SK-N-SH treated with all-trans-retinoic acid at 6 μM for 48 hours (cell line): ENCODE results near the gene NAT8.
"Not testable (repeated sequence)": the region's sequence is repeated elsewhere in the genome, so short reads cannot be mapped to it uniquely, and the experiment has no call there.

Experiments used
- ATAC-seq: fragments of 200-7000 bp; cut with Tn5 transposase; 3 replicates; pipeline ENCODE4 v1.9.1; 2020; ENCODE audit warnings: mild to moderate bottlenecking, moderate library complexity
- BACH2 ChIP-seq: fragments of 250-450 bp; sonication (Bioruptor Pico); IDR thresholded peaks from 2 replicates; pipeline ENCODE4 v1.9.0; 2021; ENCODE audit warnings: mild to moderate bottlenecking, borderline replicate concordance
- ESRRG ChIP-seq: fragments of 250-450 bp; sonication (Bioruptor Pico); IDR thresholded peaks from 2 replicates; pipeline ENCODE4 v1.6.1; 2021; ENCODE audit warnings: mild to moderate bottlenecking
- ISL1 ChIP-seq: fragments of 250-450 bp; sonication (Bioruptor Pico); IDR thresholded peaks from 2 replicates; pipeline ENCODE4 v2.1.2; 2022; ENCODE audit warnings: mild to moderate bottlenecking, moderate library complexity
- RARB ChIP-seq: fragments of 250-450 bp; sonication (Bioruptor Pico); IDR thresholded peaks from 2 replicates; pipeline ENCODE4 v1.8.0; 2021; ENCODE audit warnings: mild to moderate bottlenecking, moderate library complexity
- SNAI2 ChIP-seq: fragments of 250-450 bp; sonication (Bioruptor Pico); IDR thresholded peaks from 2 replicates; pipeline ENCODE4 v1.5.0; 2020; ENCODE audit warnings: mild to moderate bottlenecking, moderate library complexity
- TCF4 ChIP-seq: fragments of 250-450 bp; sonication (Bioruptor Pico); IDR thresholded peaks from 2 replicates; pipeline ENCODE4 v1.8.0; 2021; ENCODE audit warnings: mild to moderate bottlenecking, moderate library complexity, borderline replicate concordance
- ZC3H10 ChIP-seq: fragments of 250-450 bp; sonication (Bioruptor Pico); IDR thresholded peaks from 2 replicates; pipeline ENCODE4 v1.5.1; 2021; ENCODE audit warnings: mild to moderate bottlenecking, moderate library complexity
- ZFP30 ChIP-seq: fragments of 450-650 bp; formaldehyde crosslinking; IDR thresholded peaks from 2 replicates; pipeline ENCODE4 v1.5.0; 2022; ENCODE audit warnings: mild to moderate bottlenecking, moderate library complexity
- ZNF8 ChIP-seq: fragments of 450-650 bp; formaldehyde crosslinking; IDR thresholded peaks from 2 replicates; pipeline ENCODE4 v1.5.0; 2020; ENCODE audit warnings: mild to moderate bottlenecking, moderate library complexity
- TF ChIP-seq, protein P1 (sequence below): fragments of 250-450 bp; sonication (Bioruptor Pico); IDR thresholded peaks from 2 replicates; pipeline ENCODE4 v1.5.0; 2020; ENCODE audit warnings: mild to moderate bottlenecking, moderate library complexity
- TF ChIP-seq, protein P2 (sequence below): fragments of 250-450 bp; sonication (Bioruptor Pico); IDR thresholded peaks from 2 replicates; pipeline ENCODE4 v1.5.1; 2020; ENCODE audit warnings: low read depth, mild to moderate bottlenecking, moderate library complexity
- TF ChIP-seq, protein P3 (sequence below): fragments of 250-450 bp; sonication (Bioruptor Pico); IDR thresholded peaks from 2 replicates; pipeline ENCODE4 v1.5.1; 2021; ENCODE audit warnings: mild to moderate bottlenecking, moderate library complexity
- TF ChIP-seq, protein P4 (sequence below): fragments of 250-450 bp; sonication (Bioruptor Pico); IDR thresholded peaks from 2 replicates; pipeline ENCODE4 v1.8.0; 2020; ENCODE audit warnings: mild to moderate bottlenecking, moderate library complexity, borderline replicate concordance

The NAT8 gene

DNA sequence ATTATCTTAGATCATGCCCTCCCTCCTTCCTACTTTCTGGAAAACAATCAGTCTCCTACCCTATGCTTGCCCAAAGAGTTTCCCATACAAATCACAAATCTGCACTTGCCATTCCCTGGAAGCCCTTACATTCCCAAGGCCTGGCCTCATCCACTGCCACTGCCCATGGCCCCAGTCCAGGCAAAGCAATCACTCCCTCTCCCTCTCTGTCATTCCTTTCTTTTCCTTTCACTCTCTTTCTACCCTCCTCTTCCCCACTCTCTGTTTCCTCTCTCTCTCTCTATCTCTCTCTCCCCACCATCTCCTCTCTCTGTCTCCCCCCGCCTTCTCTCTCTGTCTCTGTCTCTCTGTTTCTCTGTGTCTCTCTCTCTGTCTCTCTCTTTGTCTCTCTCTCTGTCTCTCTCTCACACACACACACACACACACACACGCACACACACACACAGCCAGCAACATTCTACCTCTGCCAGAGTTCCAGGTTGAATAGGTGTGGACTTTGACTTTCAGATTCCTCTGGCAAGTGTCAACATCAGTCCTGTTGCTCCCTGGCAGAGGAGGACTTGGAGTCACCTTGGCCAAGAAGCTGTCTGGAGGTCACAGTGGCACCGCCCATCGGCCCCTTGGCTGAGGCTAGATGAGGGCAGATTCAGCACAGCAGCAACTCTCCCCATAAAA lies 43.7 kb upstream of the NAT8 start (continued):
- TF ChIP-seq, protein P1, sequence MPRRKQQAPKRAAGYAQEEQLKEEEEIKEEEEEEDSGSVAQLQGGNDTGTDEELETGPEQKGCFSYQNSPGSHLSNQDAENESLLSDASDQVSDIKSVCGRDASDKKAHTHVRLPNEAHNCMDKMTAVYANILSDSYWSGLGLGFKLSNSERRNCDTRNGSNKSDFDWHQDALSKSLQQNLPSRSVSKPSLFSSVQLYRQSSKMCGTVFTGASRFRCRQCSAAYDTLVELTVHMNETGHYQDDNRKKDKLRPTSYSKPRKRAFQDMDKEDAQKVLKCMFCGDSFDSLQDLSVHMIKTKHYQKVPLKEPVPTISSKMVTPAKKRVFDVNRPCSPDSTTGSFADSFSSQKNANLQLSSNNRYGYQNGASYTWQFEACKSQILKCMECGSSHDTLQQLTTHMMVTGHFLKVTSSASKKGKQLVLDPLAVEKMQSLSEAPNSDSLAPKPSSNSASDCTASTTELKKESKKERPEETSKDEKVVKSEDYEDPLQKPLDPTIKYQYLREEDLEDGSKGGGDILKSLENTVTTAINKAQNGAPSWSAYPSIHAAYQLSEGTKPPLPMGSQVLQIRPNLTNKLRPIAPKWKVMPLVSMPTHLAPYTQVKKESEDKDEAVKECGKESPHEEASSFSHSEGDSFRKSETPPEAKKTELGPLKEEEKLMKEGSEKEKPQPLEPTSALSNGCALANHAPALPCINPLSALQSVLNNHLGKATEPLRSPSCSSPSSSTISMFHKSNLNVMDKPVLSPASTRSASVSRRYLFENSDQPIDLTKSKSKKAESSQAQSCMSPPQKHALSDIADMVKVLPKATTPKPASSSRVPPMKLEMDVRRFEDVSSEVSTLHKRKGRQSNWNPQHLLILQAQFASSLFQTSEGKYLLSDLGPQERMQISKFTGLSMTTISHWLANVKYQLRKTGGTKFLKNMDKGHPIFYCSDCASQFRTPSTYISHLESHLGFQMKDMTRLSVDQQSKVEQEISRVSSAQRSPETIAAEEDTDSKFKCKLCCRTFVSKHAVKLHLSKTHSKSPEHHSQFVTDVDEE (CRISPR knock-in tag) = no peak
- TF ChIP-seq ZFP30 (CRISPR knock-in tag) (no peak), ISL1 (CRISPR knock-in tag) (no peak), SNAI2 (no peak), ESRRG (CRISPR knock-in tag) (no peak)

DNA sequence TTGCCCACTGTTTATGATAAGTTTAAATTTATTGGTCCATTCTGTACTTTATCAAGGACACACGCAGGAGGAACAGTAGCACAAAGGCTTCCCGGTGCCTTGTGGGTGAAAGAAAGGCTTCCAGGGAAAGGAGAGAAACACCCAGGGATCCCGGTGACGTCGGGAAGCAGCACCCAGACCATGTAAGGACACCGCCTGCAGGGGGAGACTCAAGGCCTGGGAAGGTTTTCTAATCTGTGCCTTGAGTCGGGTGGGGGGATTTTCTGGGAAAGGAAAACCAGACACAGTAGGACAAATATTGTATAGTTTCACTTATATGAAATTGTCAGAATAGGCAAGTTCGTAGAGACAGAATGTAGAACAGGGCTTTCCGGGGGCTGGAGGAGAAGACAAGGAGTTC lies 42.7 kb upstream of the NAT8 start:
- peak; percentile 43; the same call in 2 of the 3 replicates for ATAC-seq

DNA sequence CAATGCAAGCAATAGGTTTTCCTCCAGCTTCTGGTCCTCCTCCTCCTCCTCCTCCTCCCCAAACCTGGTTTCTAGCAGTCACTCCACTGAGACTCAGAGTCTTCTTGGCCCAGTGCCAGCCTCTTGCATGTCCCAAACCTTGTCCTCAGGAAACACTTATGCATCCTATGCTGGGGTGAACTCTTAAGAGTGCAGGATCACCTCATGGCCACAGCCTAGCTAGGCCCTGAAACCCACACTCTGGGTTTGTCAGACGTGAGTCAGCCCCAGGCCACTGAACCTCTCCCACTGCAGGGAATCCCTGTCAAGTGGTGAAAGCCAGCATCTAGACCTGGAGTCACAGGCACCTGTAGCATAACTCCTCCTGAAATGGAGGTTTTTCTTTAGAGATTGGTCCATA lies 42.1 kb upstream of the NAT8 start:
- ATAC-seq = not testable (repeated sequence)

DNA sequence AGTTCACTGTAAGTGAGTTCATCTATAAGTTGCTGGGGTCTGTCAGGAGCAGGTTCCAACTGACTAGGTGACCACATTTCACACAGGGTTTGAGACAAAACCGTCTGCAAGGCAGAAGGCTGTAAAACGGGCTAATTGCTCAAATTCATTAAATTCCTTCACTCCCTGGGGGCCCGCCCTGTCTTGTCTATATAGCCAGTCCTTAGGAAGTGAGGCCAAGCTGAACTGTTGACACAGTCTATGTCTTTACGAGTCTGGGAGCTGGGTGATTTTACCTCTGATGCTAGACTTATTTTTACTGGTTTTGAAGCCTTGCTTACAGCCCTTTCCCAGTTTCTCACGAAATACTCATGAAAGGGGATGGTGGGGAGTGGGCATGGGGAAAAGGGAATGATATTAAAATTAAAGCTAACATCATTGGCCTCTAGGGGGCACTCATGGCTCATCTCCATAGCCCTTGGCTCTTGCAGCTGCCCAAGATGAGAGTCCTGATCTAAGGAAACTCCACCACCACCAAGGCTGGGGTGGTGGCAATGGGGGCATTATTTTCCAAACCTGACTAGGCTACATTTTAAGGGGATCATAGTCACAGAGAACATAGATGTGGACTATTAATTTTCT lies 37.8 kb upstream of the NAT8 start:
- peak; percentile 80 for ATAC-seq

DNA sequence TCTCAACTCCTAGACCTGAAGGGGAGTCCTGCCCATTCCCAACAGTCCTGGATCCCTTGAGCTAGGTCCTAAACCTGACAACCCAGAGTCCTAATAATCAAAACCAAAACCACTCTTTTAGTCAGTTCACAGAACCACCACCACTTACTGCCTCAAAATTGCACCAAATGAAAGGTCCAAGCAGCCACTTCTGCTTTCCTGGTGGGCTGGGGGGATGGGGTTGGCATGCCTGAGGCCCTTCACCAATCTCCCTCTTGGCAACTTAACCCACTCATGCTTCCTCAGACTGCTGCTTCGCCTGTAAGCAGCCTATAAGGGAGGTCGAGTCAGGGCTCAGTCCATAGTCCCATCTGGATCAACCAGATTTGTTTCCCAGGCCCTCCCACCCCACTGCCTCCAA lies 37.0 kb upstream of the NAT8 start:
- not testable (repeated sequence) for ATAC-seq

DNA sequence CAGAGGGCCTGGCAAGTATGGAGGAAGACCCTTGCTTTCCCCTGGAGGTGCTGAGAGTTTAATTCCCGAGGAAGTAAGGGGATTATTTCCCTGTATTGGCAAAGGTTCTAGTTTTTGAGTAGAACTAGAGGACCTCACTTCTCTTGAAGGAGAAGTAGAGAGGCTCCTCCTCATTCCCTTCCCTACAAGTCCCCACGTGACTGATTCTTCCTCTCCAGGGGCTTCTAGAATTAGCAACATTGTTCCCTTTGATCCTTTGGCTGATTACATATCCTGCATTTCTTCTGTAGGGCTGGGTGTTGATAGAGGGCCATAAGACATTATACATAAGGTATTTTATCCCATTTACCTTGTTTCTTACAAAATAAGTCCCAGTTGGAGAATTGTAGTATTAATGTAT lies 35.8 kb upstream of the NAT8 start:
- not testable (repeated sequence) for ATAC-seq

DNA sequence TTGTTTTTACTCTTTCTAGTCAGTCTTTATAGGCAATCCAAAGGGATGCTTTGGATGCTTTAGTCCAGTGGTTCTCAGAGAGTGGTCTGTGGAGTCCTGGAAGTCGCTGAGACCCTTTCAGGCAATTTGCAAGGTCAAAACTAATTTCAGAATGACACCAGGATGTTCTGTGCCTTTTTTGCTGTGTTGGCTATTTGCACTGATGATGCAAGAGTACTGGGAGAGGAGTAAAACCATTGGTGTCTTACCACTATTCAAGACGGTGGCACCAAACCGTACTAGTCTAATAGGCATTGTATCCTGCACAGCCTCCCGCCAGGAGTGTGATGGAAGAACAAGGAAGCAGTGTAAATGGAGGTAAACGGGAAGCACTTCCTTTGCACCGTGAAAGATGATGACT lies 34.0 kb upstream of the NAT8 start:
- ATAC-seq = not testable (repeated sequence)

DNA sequence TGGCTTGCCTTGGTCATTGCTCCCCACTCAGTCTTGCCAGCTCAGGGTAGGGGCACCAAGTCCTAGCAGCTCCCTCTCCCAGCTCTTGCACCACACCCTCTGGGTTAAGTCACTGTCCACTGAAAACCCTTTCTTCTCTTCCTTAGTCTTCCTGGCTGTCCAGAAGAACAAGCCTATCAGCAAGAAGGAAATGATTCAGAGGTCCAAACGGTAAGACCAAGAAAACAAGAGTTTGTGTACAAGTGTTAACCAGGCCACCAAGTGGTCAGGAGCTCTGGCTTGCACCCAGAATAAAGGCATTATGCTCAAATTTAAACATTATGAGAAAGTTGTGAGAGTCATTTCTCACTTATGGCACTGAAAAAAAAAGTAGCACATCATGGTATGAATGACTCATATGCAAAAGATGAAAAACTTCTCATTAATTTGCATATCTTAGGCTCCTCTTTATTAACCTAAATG lies 32.5 kb upstream of the NAT8 start:
- ATAC-seq = not testable (repeated sequence)

DNA sequence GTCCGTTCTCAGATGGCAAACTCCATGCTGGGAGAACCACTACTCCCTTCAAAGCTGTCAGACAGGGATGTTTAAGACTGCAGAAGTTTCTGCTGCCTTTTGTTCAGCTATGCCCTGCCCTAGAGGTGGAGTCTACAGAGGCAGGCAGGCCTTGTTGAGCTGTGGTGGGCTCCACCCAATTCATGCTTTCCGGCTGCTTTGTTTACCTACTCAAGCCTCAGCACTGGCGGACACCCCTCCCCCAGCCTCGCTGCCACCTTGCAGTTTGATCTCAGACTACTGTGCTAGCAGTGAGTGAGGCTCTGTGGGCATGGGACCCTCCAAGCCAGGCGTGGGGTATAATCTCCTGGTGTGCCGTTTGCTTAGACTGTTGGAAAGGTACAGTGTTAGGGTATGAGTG lies 27.8 kb upstream of the NAT8 start:
- ATAC-seq = not testable (repeated sequence)

DNA sequence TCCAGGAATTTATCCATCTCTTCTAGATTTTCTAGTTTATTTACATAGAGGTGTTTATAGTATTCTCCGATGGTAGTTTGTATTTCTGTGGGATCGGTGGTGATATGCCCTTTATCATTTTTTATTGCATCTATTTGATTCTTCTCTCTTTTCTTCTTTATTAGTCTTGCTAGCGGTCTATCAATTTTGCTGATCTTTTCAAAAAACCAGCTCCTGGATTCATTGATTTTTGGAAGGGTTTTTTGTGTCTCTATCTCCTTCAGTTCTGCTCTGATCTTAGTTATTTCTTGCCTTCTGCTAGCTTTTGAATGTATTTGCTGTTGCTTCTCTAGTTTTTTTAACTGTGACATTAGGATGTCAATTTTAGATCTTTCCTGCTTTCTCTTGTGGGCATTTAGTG lies 25.0 kb upstream of the NAT8 start:
- ATAC-seq = not testable (repeated sequence)

DNA sequence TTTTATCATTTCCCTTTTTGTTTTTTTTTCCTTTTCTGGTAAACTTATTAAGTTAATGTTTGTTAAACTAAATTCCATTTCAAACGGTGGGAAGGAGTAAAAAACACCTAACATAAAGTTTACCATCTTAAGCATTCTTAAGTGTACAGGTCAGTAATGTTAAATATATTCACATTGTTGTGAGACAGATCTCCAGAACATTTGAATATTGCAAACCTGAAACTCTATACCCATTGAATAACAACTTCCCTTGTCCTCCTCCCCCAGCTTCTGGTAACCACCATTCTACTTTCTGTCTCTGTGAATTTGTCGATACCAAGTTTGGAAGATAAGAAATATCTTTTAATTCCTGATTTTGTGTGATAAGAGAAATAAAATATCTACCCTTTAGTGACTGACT lies 12.0 kb upstream of the NAT8 start:
- no peak for ATAC-seq
- TF ChIP-seq, protein P2, sequence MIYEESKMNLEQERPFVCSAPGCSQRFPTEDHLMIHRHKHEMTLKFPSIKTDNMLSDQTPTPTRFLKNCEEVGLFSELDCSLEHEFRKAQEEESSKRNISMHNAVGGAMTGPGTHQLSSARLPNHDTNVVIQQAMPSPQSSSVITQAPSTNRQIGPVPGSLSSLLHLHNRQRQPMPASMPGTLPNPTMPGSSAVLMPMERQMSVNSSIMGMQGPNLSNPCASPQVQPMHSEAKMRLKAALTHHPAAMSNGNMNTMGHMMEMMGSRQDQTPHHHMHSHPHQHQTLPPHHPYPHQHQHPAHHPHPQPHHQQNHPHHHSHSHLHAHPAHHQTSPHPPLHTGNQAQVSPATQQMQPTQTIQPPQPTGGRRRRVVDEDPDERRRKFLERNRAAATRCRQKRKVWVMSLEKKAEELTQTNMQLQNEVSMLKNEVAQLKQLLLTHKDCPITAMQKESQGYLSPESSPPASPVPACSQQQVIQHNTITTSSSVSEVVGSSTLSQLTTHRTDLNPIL (CRISPR knock-in tag) = no peak
- TF ChIP-seq RARB (CRISPR knock-in tag) = no peak
- no peak for TF ChIP-seq SNAI2
- TF ChIP-seq BACH2 (CRISPR knock-in tag) = no peak
- TF ChIP-seq, protein P3, sequence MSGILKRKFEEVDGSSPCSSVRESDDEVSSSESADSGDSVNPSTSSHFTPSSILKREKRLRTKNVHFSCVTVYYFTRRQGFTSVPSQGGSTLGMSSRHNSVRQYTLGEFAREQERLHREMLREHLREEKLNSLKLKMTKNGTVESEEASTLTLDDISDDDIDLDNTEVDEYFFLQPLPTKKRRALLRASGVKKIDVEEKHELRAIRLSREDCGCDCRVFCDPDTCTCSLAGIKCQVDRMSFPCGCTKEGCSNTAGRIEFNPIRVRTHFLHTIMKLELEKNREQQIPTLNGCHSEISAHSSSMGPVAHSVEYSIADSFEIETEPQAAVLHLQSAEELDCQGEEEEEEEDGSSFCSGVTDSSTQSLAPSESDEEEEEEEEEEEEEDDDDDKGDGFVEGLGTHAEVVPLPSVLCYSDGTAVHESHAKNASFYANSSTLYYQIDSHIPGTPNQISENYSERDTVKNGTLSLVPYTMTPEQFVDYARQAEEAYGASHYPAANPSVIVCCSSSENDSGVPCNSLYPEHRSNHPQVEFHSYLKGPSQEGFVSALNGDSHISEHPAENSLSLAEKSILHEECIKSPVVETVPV (CRISPR knock-in tag) = no peak
- no peak for TF ChIP-seq ZC3H10 (CRISPR knock-in tag)
- no peak for TF ChIP-seq ZNF8
- TF ChIP-seq, protein P1 (CRISPR knock-in tag) = no peak
- TF ChIP-seq, protein P4, sequence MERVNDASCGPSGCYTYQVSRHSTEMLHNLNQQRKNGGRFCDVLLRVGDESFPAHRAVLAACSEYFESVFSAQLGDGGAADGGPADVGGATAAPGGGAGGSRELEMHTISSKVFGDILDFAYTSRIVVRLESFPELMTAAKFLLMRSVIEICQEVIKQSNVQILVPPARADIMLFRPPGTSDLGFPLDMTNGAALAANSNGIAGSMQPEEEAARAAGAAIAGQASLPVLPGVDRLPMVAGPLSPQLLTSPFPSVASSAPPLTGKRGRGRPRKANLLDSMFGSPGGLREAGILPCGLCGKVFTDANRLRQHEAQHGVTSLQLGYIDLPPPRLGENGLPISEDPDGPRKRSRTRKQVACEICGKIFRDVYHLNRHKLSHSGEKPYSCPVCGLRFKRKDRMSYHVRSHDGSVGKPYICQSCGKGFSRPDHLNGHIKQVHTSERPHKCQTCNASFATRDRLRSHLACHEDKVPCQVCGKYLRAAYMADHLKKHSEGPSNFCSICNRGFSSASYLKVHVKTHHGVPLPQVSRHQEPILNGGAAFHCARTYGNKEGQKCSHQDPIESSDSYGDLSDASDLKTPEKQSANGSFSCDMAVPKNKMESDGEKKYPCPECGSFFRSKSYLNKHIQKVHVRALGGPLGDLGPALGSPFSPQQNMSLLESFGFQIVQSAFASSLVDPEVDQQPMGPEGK (CRISPR knock-in tag) = no peak
- TF ChIP-seq TCF4 (CRISPR knock-in tag) = no peak
